ENCODE results near the gene ASNS.

GRCh38 chr7:97871659-97872024 lies 566 bp downstream of the ASNS start:
- no peak for TF ChIP-seq CTCF (conservative IDR thresholded peaks at IDR 0.05; ENCODE audit: low read depth, low read length)
- no peak for TF ChIP-seq MXI1 (IDR thresholded peaks at IDR 0.05; ENCODE audit: borderline replicate concordance, low read depth, low read length)
- TF ChIP-seq POLR2A (IDR thresholded peaks at IDR 0.05; ENCODE audit: low read depth, low read length): no peak
- TF ChIP-seq USF2 (IDR thresholded peaks at IDR 0.05; ENCODE audit: low read depth, low read length): no peak
- no peak for TF ChIP-seq SMC3 (IDR thresholded peaks at IDR 0.05; ENCODE audit: low read depth, low read length)
- TF ChIP-seq ELK1 (IDR thresholded peaks at IDR 0.05; ENCODE audit: borderline replicate concordance, low read depth, low read length): no peak
- no peak for TF ChIP-seq RAD21 (IDR thresholded peaks at IDR 0.05; ENCODE audit: low read length)
- TF ChIP-seq CHD1 (IDR thresholded peaks at IDR 0.05; ENCODE audit: low read depth, low read length): no peak
- no peak for TF ChIP-seq MAFK (IDR thresholded peaks at IDR 0.05; ENCODE audit: low read depth, low read length)
- TF ChIP-seq CEBPB (IDR thresholded peaks at IDR 0.05; ENCODE audit: low read depth, low read length): no peak
- no peak for TF ChIP-seq RCOR1 (IDR thresholded peaks at IDR 0.05; ENCODE audit: insufficient replicate concordance, low read length)
- no peak for TF ChIP-seq MAZ (IDR thresholded peaks at IDR 0.05; ENCODE audit: borderline replicate concordance, low read depth, low read length)
- no peak for TF ChIP-seq FOS (IDR thresholded peaks at IDR 0.05; ENCODE audit: low read depth, low read length)
- TF ChIP-seq BHLHE40 (IDR thresholded peaks at IDR 0.05; ENCODE audit: low read depth, low read length): no peak

All from IMR-90 (cell line).